ENCODE data around the gene PDSS1. TPM values are rescaled to one million over a fixed set of nuclear protein-coding genes. Genes with fewer than 3 reads are reported as not detected.

PDSS1 gene
- polyA plus RNA-seq, 1 experiment, result 6.1 TPM

GRCh38 chr10:26759008-26759407, 61.5 kb downstream of the PDSS1 start:
- Histone ChIP-seq H3K27me3 (ENCODE audit: control insufficient read depth, insufficient read depth, low read length) (no peaks in the 10 kb centered on the region), H3K4me3 (ENCODE audit: low read depth, low read length) (no peak overlapping the region), H3K36me3 (ENCODE audit: control insufficient read depth, insufficient read depth, low read length) (no peaks in the 10 kb centered on the region)
- ChIA-PET CTCF (interaction anchor here (1.2 kb wide), 1 partner anchor 32 kb away, joined by 3 read pairs; no protein-coding TSS in a partner anchor), POLR2A (no interaction called here)
- no peak for DNase-seq (ENCODE audit: low read depth)
- TF ChIP-seq CTCF (IDR thresholded peaks at IDR 0.05; ENCODE audit: insufficient read depth, low read depth, low read length), result no peak

GRCh38 chr10:26765549-26765948, 68.0 kb downstream of the PDSS1 start:
- H3K27me3 ChIP-seq (ENCODE audit: control insufficient read depth, insufficient read depth, low read length), result no peaks in the 10 kb centered on the region
- POLR2A ChIA-PET, result no interaction called here
- no peak for DNase-seq (ENCODE audit: low read depth)
- CTCF ChIA-PET, result interaction anchor here (0.6 kb wide), 1 partner anchor 10 kb away, joined by 3 read pairs; no protein-coding TSS in a partner anchor
- no peak for TF ChIP-seq CTCF (IDR thresholded peaks at IDR 0.05; ENCODE audit: insufficient read depth, low read depth, low read length)
- H3K4me3 ChIP-seq (ENCODE audit: low read depth, low read length), result no peak overlapping the region
- no peaks in the 10 kb centered on the region for H3K36me3 ChIP-seq (ENCODE audit: control insufficient read depth, insufficient read depth, low read length)

GRCh38 chr10:26770069-26770468, 72.6 kb downstream of the PDSS1 start:
- H3K27me3 ChIP-seq (ENCODE audit: control insufficient read depth, insufficient read depth, low read length), result no peaks in the 10 kb centered on the region
- ChIA-PET POLR2A (no interaction called here), CTCF (no interaction called here)

GRCh38 chr10:26773633-26774032, 76.1 kb downstream of the PDSS1 start:
- TF ChIP-seq CTCF (IDR thresholded peaks at IDR 0.05; ENCODE audit: insufficient read depth, low read depth, low read length), result no peak
- H3K27me3 ChIP-seq (ENCODE audit: control insufficient read depth, insufficient read depth, low read length), result no peaks in the 10 kb centered on the region
- ChIA-PET POLR2A (no interaction called here), CTCF (no interaction called here)
- no peaks in the 10 kb centered on the region for H3K36me3 ChIP-seq (ENCODE audit: control insufficient read depth, insufficient read depth, low read length)
- H3K4me3 ChIP-seq (ENCODE audit: low read depth, low read length), result no peak overlapping the region
- DNase-seq (ENCODE audit: low read depth), result no peak

More at GRCh38 chr10:26770069-26770468, 72.6 kb downstream of the PDSS1 start:
- no peaks in the 10 kb centered on the region for H3K36me3 ChIP-seq (ENCODE audit: control insufficient read depth, insufficient read depth, low read length)
- no peak for DNase-seq (ENCODE audit: low read depth)
- no peak for TF ChIP-seq CTCF (IDR thresholded peaks at IDR 0.05; ENCODE audit: insufficient read depth, low read depth, low read length)
- no peak overlapping the region for H3K4me3 ChIP-seq (ENCODE audit: low read depth, low read length)

- Histone ChIP-seq H3K36me3 (ENCODE audit: control insufficient read depth, insufficient read depth, low read length) (no peaks in the 10 kb centered on the region), H3K4me3 (ENCODE audit: low read depth, low read length) (no peak overlapping the region), H3K27me3 (ENCODE audit: control insufficient read depth, insufficient read depth, low read length) (no peaks in the 10 kb centered on the region)
- DNase-seq (ENCODE audit: low read depth), result no peak
- no peak for TF ChIP-seq CTCF (IDR thresholded peaks at IDR 0.05; ENCODE audit: insufficient read depth, low read depth, low read length)
- CTCF ChIA-PET, result interaction anchor here (1.1 kb wide), 1 partner anchor 46 kb away, joined by 4 read pairs; no protein-coding TSS in a partner anchor
- POLR2A ChIA-PET, result no interaction called here
Observed at GRCh38 chr10:26776258-26776657, 78.8 kb downstream of the PDSS1 start.
